ENCODE measurements around the gene BIN2.
"Not testable (repeated sequence)": the region's sequence is repeated elsewhere in the genome, so short reads cannot be mapped to it uniquely, and the experiment has no call there.

The BIN2 gene

GRCh38 chr12:51326698-51327439, 2.9 kb upstream of the BIN2 start:
- no peaks in the 10 kb centered on the region for H3K9me3 ChIP-seq (ENCODE audit: control insufficient read depth, insufficient read depth, low read depth, low read length)
- H3K9ac ChIP-seq (ENCODE audit: low read length) = no peak overlapping the region
- H3K27ac ChIP-seq (ENCODE audit: low read depth, low read length) = peak overlapping the region; percentile 5; the same call in 1 of the 2 replicates
- H3K36me3 ChIP-seq (ENCODE audit: control insufficient read depth, insufficient read depth, low read length) = no peaks in the 10 kb centered on the region
- H3K27me3 ChIP-seq (ENCODE audit: control insufficient read depth, insufficient read depth, low read length) = no peaks in the 10 kb centered on the region
- peaks cover 16% of the 10 kb centered on the region for H3K4me1 ChIP-seq (ENCODE audit: control insufficient read depth, insufficient read depth, low read length)
- H3K4me3 ChIP-seq (ENCODE audit: low read depth, low read length) = no peak overlapping the region

GRCh38 chr12:51324953-51325352, 979 bp upstream of the BIN2 start:
- Histone ChIP-seq H3K36me3 (ENCODE audit: control insufficient read depth, insufficient read depth, low read length) (no peaks in the 10 kb centered on the region), H3K4me1 (ENCODE audit: control insufficient read depth, insufficient read depth, low read length) (peaks cover 30% of the 10 kb centered on the region), H3K27ac (ENCODE audit: low read depth, low read length) (no peak overlapping the region), H3K4me3 (ENCODE audit: low read depth, low read length) (no peak overlapping the region), H3K9me3 (ENCODE audit: control insufficient read depth, insufficient read depth, low read depth, low read length) (no peaks in the 10 kb centered on the region), H3K9ac (ENCODE audit: low read length) (no peak overlapping the region), H3K27me3 (ENCODE audit: control insufficient read depth, insufficient read depth, low read length) (no peaks in the 10 kb centered on the region)

- Histone ChIP-seq H3K27ac (ENCODE audit: low read depth, low read length) (no peak overlapping the region), H3K9ac (ENCODE audit: low read length) (no peak overlapping the region), H3K4me3 (ENCODE audit: low read depth, low read length) (no peak overlapping the region), H3K27me3 (ENCODE audit: control insufficient read depth, insufficient read depth, low read length) (no peaks in the 10 kb centered on the region), H3K9me3 (ENCODE audit: control insufficient read depth, insufficient read depth, low read depth, low read length) (no peaks in the 10 kb centered on the region), H3K4me1 (ENCODE audit: control insufficient read depth, insufficient read depth, low read length) (peaks cover 41% of the 10 kb centered on the region), H3K36me3 (ENCODE audit: control insufficient read depth, insufficient read depth, low read length) (no peaks in the 10 kb centered on the region)
Measured at GRCh38 chr12:51323317-51323960, 535 bp downstream of the BIN2 start.

DNA sequence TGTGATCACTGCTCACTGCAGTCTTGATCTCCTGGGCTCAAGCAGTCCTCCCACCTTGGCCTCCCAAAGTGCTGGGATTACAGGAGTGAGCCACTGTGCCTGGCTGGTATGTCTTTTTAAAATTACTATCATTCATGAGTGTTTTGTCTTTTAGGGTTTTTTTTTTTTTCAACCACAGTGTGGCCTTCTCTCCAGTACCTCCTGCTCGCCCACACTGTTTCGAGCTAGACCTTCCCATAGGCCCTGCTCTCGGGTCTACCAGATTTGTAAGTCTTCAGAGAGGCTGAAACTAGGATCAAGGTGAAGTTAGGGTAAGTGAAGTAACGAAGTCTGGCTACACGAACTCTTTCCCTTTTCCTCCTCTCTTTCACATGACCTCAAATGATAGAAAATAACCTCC, 1.5 kb downstream of the BIN2 start:
- no peak overlapping the region for H3K9ac ChIP-seq (ENCODE audit: low read length)
- H3K36me3 ChIP-seq (ENCODE audit: control insufficient read depth, insufficient read depth, low read length) = no peaks in the 10 kb centered on the region
- H3K4me3 ChIP-seq (ENCODE audit: low read depth, low read length) = no peak overlapping the region
- H3K27ac ChIP-seq (ENCODE audit: low read depth, low read length) = no peak overlapping the region
- H3K9me3 ChIP-seq (ENCODE audit: control insufficient read depth, insufficient read depth, low read depth, low read length) = no peaks in the 10 kb centered on the region
- H3K27me3 ChIP-seq (ENCODE audit: control insufficient read depth, insufficient read depth, low read length) = no peaks in the 10 kb centered on the region
- peaks cover 41% of the 10 kb centered on the region for H3K4me1 ChIP-seq (ENCODE audit: control insufficient read depth, insufficient read depth, low read length)

DNA sequence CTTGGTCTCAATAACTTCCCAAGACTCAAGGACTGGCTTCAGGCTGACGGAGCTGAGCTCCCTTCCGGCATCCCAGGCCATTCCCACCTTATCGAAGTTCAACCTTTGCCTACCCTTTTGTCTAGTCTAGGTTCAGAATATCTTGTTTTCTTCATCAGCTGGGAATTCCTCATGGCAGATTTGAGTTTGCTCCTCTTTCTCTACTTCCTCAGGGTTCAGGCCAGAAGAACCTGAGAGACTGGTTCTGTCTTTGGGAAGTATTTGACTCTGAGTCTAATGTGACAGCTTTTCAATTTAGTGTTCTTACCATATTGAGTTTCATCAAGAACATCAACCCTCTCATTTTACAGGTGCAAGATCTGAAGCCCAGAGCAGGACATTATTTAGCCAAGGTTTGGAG, 2.1 kb downstream of the BIN2 start:
- Histone ChIP-seq H3K4me1 (ENCODE audit: control insufficient read depth, insufficient read depth, low read length) (peaks cover 37% of the 10 kb centered on the region), H3K9me3 (ENCODE audit: control insufficient read depth, insufficient read depth, low read depth, low read length) (no peaks in the 10 kb centered on the region), H3K27ac (ENCODE audit: low read depth, low read length) (no peak overlapping the region), H3K36me3 (ENCODE audit: control insufficient read depth, insufficient read depth, low read length) (no peaks in the 10 kb centered on the region), H3K9ac (ENCODE audit: low read length) (no peak overlapping the region), H3K27me3 (ENCODE audit: control insufficient read depth, insufficient read depth, low read length) (no peaks in the 10 kb centered on the region), H3K4me3 (ENCODE audit: low read depth, low read length) (no peak overlapping the region)

GRCh38 chr12:51320695-51321320, 3.2 kb downstream of the BIN2 start:
- Histone ChIP-seq H3K36me3 (ENCODE audit: control insufficient read depth, insufficient read depth, low read length) (no peaks in the 10 kb centered on the region), H3K9me3 (ENCODE audit: control insufficient read depth, insufficient read depth, low read depth, low read length) (no peaks in the 10 kb centered on the region), H3K27me3 (ENCODE audit: control insufficient read depth, insufficient read depth, low read length) (no peaks in the 10 kb centered on the region), H3K27ac (ENCODE audit: low read depth, low read length) (peak overlapping the region; percentile 57; the same call in 1 of the 2 replicates), H3K9ac (ENCODE audit: low read length) (peak overlapping the region; percentile 52), H3K4me1 (ENCODE audit: control insufficient read depth, insufficient read depth, low read length) (peaks cover 34% of the 10 kb centered on the region), H3K4me3 (ENCODE audit: low read depth, low read length) (no peak overlapping the region)

GRCh38 chr12:51320311-51320694, 3.7 kb downstream of the BIN2 start:
- H3K9me3 ChIP-seq (ENCODE audit: control insufficient read depth, insufficient read depth, low read depth, low read length) = no peaks in the 10 kb centered on the region
- H3K27ac ChIP-seq (ENCODE audit: low read depth, low read length) = peak overlapping the region; percentile 40; the same call in 1 of the 2 replicates
- no peaks in the 10 kb centered on the region for H3K27me3 ChIP-seq (ENCODE audit: control insufficient read depth, insufficient read depth, low read length)
- no peak overlapping the region for H3K4me3 ChIP-seq (ENCODE audit: low read depth, low read length)
- no peaks in the 10 kb centered on the region for H3K36me3 ChIP-seq (ENCODE audit: control insufficient read depth, insufficient read depth, low read length)
- H3K4me1 ChIP-seq (ENCODE audit: control insufficient read depth, insufficient read depth, low read length) = peaks cover 34% of the 10 kb centered on the region
- no peak overlapping the region for H3K9ac ChIP-seq (ENCODE audit: low read length)

DNA sequence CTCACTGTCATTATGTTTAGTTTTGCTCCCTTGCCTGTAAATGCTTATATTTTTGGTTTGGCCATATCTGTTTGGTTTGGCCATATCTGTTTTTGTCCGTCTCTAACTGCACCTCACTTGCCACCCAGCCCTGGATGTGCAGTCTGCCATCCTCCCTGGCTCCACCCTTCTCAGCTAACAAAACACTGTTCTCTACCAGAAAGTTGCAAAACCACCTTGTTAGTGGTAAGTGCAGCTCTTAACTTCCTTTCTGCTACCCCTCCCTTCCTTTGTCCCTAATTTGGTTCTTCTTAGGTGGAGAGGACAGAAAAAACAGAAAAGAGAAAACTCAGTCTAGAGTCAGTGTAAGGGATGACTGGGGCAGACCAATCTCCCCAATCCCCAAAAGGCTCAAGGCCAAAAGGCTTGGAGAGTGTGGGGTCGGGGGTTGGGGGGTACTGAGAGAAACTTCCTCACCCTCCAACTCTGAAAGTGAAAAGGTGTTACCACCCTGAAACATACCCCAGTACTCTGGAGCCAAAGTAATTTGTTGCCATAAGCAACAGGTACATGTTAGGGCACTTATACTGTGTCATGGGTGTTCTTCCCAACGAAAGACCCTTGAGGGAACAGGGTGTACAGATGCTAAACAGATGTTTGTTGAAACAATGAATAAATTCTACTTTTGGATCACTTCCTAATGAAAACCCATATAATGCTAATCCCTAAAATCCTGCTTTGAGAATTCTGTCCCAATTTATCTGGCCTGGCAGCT, 5.0 kb downstream of the BIN2 start:
- H3K27ac ChIP-seq (ENCODE audit: low read depth, low read length) = no peak overlapping the region
- no peak overlapping the region for H3K9ac ChIP-seq (ENCODE audit: low read length)
- H3K27me3 ChIP-seq (ENCODE audit: control insufficient read depth, insufficient read depth, low read length) = no peaks in the 10 kb centered on the region
- peaks cover 34% of the 10 kb centered on the region for H3K4me1 ChIP-seq (ENCODE audit: control insufficient read depth, insufficient read depth, low read length)
- no peak overlapping the region for H3K4me3 ChIP-seq (ENCODE audit: low read depth, low read length)
- no peaks in the 10 kb centered on the region for H3K36me3 ChIP-seq (ENCODE audit: control insufficient read depth, insufficient read depth, low read length)
- no peaks in the 10 kb centered on the region for H3K9me3 ChIP-seq (ENCODE audit: control insufficient read depth, insufficient read depth, low read depth, low read length)

DNA sequence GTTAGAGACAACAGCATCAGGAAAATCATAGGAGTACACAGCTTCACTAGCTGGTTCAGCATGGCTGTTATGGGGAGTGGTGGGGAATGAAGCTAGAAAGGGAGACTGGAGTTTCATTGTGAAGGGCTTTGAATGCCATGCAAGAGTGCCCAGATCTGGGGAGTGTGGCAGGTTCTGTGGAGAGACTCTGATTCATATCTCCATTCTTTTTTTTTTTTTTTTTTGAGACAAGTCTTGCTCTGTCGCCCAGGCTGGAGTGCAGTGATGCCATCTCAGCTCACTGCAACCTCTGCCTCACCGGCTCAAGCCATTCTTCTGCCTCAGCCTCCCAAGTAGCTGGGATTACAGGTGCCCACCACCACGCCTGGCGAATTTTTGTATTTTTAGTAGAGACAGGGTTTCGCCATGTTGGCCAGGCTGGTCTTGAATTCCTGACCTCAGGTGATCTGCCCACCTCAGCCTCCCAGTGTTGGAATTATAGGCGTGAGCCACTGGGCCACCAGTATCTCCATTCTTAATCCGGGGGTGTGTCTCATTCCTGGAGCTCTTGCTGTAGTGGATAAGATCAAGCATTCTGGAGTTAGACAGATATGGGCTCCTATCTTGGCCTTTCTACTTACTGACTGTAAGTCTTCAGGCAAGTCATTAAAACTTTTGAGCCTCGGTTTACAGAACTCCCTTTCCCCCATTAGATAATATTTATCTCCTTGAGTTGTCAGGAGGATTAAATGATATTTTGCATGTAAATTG, 5.7 kb downstream of the BIN2 start:
- not testable (repeated sequence) for H3K27me3 ChIP-seq (ENCODE audit: control insufficient read depth, insufficient read depth, low read length)

GRCh38 chr12:51311389-51311788, 12.6 kb downstream of the BIN2 start:
- Histone ChIP-seq H3K9ac (ENCODE audit: low read length) (no peak overlapping the region), H3K4me3 (ENCODE audit: low read depth, low read length) (no peak overlapping the region), H3K9me3 (ENCODE audit: control insufficient read depth, insufficient read depth, low read depth, low read length) (no peaks in the 10 kb centered on the region), H3K27ac (ENCODE audit: low read depth, low read length) (no peak overlapping the region), H3K4me1 (ENCODE audit: control insufficient read depth, insufficient read depth, low read length) (0 out of 2 replicates have a peak, but pooled peaks cover 2% of the 10 kb centered on the region), H3K27me3 (ENCODE audit: control insufficient read depth, insufficient read depth, low read length) (no peaks in the 10 kb centered on the region), H3K36me3 (ENCODE audit: control insufficient read depth, insufficient read depth, low read length) (no peaks in the 10 kb centered on the region)

More for the DNA sequence above, 5.7 kb downstream of the BIN2 start:
- H3K27ac ChIP-seq (ENCODE audit: low read depth, low read length); H3K9me3 ChIP-seq (ENCODE audit: control insufficient read depth, insufficient read depth, low read depth, low read length); H3K36me3 ChIP-seq (ENCODE audit: control insufficient read depth, insufficient read depth, low read length); H3K4me3 ChIP-seq (ENCODE audit: low read depth, low read length); H3K9ac ChIP-seq (ENCODE audit: low read length): not testable (repeated sequence)
- H3K4me1 ChIP-seq (ENCODE audit: control insufficient read depth, insufficient read depth, low read length) = peaks cover 29% of the 10 kb centered on the region
